ENCODE measurements around the gene CAPN11. TPM values are rescaled to one million over a fixed set of nuclear protein-coding genes. Genes with fewer than 3 reads are reported as not detected.

Gene CAPN11
- total and polyA plus RNA-seq, 9 of the 15 experiments (the other 6 are each of a cell fraction or from before 2014, with no cell fraction given), result 0.03 to 0.61 (median 0.17) TPM; not detected in 1

GRCh38 chr6:44225579-44226325 lies 67.1 kb downstream of the CAPN11 start (continued):
- TF ChIP-seq CEBPG (CRISPR knock-in tag; IDR thresholded peaks at IDR 0.05) (no peak), CEBPG (tag; conservative IDR thresholded peaks at IDR 0.05 in 1 of 2, IDR thresholded peaks at IDR 0.05 in 1 of 2) (no peak), ZNF282 (CRISPR knock-in tag; IDR thresholded peaks at IDR 0.05) (no peak), ZNF174 (CRISPR knock-in tag; IDR thresholded peaks at IDR 0.05) (no peak), STAT5A (IDR thresholded peaks at IDR 0.05; ENCODE audit: borderline replicate concordance, low read length) (peak; percentile 97), SNRNP70 (optimal IDR thresholded peaks at IDR 0.05; ENCODE audit: low read depth, low read length) (no peak), GTF2B (IDR thresholded peaks at IDR 0.05; ENCODE audit: extremely low read depth, insufficient read length) (no peak), LEF1 (IDR thresholded peaks at IDR 0.05) (peak; percentile 88), ERF (CRISPR knock-in tag; IDR thresholded peaks at IDR 0.05) (no peak), ASH1L (IDR thresholded peaks at IDR 0.05; ENCODE audit: borderline replicate concordance, low read depth, partially characterized antibody) (no peak), HNRNPL (IDR thresholded peaks at IDR 0.05; ENCODE audit: low read depth, low read length) (0 out of 2 replicates have a peak, but pooled peaks have one; percentile 54), ZNF124 (CRISPR knock-in tag; IDR thresholded peaks at IDR 0.05) (no peak), ATF3 (IDR thresholded peaks at IDR 0.05) (no peak), ATF3 (CRISPR knock-in tag; conservative IDR thresholded peaks at IDR 0.05) (no peak), ETV6 (IDR thresholded peaks at IDR 0.05; ENCODE audit: borderline replicate concordance in 1 of 2, low read depth in 2 of 2, low read length in 1 of 2) (0 out of 4 replicates have a peak, but pooled peaks of 1 of the 2 experiments have one; percentile 20), ETV6 (CRISPR knock-in tag; IDR thresholded peaks at IDR 0.05; ENCODE audit: borderline replicate concordance) (no peak), FOS (IDR thresholded peaks at IDR 0.05; ENCODE audit: extremely low read depth, insufficient read length) (no peak), FOSL1 (tag; conservative IDR thresholded peaks at IDR 0.05) (peak; percentile 28; the same call in 1 of the 2 replicates), ZNF584 (CRISPR knock-in tag; IDR thresholded peaks at IDR 0.05; ENCODE audit: low read depth) (no peak), ZNF644 (tag; IDR thresholded peaks at IDR 0.05; ENCODE audit: low read depth) (peak; percentile 94), U2AF2 (optimal IDR thresholded peaks at IDR 0.05; ENCODE audit: low read depth, low read length) (no peak), CREBBP (IDR thresholded peaks at IDR 0.05; ENCODE audit: low read depth, low read length) (no peak), ZNF175 (CRISPR knock-in tag; IDR thresholded peaks at IDR 0.05; ENCODE audit: low read depth) (no peak), USF1 (CRISPR knock-in tag; IDR thresholded peaks at IDR 0.05) (no peak), KDM5B (IDR thresholded peaks at IDR 0.05; ENCODE audit: insufficient replicate concordance, low read depth, low read length) (peak; percentile 15), CBX2 (IDR thresholded peaks at IDR 0.05; ENCODE audit: insufficient read depth, low read length, poor library complexity, severe bottlenecking) (no peak), BCL6 (CRISPR knock-in tag; IDR thresholded peaks at IDR 0.05) (no peak), ILF3 (IDR thresholded peaks at IDR 0.05; ENCODE audit: borderline replicate concordance) (no peak)

All from K562 (cell line).